NCI-H2029 (cell line): Measurements from ENCODE around the gene AHDC1.
A peak's percentile ranks its signal among the peaks of the same experiment; 100 is the strongest.
"Not testable (repeated sequence)": the region's sequence is repeated elsewhere in the genome, so short reads cannot be mapped to it uniquely, and the experiment has no call there.

ENCODE experiments used
- DNase-seq: peaks from one replicate; lab custom pipeline; 2025; lab: John Stamatoyannopoulos, UW

Gene AHDC1, protein sequence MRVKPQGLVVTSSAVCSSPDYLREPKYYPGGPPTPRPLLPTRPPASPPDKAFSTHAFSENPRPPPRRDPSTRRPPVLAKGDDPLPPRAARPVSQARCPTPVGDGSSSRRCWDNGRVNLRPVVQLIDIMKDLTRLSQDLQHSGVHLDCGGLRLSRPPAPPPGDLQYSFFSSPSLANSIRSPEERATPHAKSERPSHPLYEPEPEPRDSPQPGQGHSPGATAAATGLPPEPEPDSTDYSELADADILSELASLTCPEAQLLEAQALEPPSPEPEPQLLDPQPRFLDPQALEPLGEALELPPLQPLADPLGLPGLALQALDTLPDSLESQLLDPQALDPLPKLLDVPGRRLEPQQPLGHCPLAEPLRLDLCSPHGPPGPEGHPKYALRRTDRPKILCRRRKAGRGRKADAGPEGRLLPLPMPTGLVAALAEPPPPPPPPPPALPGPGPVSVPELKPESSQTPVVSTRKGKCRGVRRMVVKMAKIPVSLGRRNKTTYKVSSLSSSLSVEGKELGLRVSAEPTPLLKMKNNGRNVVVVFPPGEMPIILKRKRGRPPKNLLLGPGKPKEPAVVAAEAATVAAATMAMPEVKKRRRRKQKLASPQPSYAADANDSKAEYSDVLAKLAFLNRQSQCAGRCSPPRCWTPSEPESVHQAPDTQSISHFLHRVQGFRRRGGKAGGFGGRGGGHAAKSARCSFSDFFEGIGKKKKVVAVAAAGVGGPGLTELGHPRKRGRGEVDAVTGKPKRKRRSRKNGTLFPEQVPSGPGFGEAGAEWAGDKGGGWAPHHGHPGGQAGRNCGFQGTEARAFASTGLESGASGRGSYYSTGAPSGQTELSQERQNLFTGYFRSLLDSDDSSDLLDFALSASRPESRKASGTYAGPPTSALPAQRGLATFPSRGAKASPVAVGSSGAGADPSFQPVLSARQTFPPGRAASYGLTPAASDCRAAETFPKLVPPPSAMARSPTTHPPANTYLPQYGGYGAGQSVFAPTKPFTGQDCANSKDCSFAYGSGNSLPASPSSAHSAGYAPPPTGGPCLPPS (N-terminal part only)

DNA sequence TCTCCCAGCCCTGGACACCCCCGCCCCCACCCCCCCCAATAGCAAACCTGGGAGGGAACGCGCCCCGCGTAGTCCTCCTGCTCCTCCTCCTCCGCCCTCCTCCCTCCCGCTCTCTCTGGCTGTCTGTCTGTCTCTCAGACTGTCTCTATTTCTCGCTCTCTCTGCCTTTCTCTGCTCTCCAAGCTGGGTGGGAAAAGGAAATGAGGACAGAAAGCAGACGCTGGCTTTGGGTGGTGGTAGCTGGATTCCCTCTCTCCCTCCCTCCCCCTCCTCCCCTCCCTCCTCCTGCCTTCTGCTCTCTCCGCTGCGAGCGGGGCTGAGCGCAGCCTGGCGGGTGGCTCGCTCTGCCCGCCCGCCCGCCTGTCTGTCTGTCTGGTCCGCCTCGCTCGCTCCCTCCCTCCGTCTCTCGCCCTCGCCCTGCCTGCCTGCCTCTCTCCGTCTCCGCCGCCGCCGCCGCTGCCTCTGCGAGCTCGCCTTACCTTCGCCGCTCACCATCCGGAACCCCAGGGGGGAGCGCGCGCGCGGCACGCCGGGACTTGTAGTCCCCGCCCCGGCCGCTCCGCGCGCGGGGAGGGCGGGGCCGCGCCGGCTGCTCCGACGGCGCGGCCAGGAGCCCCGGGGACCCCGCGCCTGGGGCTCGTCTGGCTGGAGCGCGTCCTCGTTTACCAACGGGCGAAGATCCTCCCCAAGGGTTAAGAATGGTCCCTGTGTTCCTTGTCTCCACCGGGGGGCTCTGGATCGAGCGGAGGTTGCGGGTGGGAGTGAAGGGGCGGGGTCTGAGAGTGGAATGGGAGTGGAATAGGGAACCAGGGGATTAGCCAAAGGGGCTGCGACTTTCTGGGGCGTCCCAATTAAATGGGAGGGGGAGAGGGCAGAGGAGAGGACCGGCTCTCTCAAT is at the start of gene AHDC1:
TSS of gene AHDC1 (minus strand) at position 464 of the 898 bp plus-strand sequence. CDS start 52,029 bp downstream, outside the sequence.
- peak; percentile 79 for DNase-seq

DNA sequence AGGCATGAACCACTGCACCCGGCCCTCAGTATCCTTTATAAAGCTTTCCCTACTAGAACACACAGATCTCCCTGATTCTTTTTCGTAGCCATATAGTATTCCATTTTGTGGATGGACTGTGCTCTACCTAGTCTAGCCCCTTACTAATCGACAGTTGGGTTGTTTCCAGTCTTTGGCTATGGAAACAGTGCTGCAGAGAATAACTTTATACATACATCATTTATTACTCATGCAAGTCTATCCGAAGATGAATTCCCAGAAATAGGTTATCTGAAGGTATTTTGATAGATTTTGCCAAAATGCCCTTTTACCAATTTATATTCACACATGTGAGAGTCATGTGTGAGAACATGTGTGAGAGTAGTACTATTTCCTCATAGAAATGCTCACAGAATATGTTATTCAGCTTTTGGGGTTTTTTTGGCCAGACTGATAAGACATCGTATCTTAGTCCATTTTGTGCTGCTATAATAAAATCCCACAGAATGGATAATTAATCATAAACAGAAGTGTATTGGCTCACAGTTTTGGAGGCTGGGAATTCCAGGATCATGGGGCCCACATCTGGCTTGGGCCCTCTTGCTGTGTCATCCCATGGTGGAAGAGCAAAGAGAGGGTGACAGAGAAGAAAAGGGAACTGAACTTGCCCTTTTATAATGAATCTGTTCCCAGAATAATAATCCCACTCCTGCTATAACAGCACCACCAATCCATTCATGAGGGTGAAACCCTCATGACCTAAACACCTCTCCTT is 48.3 kb upstream of the AHDC1 start:
- no peak for DNase-seq

DNA sequence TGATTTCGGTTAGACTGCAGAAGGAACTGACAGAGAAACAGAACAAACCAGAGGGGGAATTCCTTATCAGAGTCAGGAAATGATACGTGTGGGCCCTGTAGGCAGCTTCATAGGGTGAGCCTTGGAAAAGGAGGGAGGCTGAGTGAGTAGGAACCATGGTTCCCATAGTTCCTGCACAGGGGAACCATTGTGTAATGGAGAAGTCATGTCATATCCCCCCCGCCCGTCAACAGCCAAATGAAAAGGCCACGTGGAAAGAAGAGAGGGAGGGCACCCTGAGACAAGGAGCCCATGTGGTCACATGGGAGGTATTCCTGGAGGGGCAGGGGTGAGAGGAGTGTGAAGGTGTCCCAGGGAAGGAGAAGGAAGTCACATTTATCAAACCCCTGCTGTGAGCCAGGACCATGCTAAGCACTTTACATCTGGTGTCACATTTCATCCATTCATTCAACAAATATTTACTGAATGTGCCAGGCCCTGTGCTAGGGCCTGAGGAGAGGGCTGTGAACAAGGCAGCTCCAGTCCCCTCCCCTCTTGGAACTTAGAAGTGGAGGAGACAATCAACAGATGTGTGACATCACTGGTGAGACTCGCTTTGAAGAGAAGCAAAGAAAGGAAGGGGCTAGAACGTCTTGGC is 46.7 kb upstream of the AHDC1 start:
- peak; percentile 78 for DNase-seq

DNA sequence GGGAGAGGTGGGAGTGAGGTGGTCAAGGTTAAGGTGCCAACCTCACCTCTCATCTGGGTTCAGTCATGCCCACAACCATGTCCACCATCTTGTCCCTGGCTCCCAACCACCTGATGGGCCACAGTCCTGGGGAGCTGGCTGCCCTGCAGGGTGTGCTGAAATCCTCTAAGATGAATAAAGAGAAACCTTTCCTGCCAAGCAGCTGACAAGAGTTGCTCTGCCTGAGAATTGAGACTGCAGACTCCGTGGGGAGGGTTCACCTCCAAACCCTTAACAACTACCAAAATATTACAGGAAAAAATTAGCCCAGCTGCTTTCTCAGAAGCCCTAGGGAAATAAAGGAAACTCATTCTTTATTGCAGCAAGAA is 46.2 kb upstream of the AHDC1 start:
- DNase-seq: no peak

DNA sequence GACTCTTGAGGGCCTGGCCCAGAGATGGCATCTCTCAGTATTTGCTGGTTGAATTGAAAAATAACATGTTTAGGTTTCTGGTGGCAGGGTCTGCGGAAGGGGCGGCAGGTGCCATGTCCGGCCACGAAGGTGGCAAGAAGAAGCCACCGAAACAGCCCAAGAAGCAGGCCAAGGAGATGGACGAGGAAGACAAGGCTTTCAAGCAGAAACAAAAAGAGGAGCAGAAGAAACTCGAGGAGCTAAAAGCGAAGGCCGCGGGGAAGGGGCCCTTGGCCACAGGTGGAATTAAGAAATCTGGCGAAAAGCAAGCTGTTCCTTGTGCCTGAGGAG is 45.3 kb upstream of the AHDC1 start:
- no peak for DNase-seq

DNA sequence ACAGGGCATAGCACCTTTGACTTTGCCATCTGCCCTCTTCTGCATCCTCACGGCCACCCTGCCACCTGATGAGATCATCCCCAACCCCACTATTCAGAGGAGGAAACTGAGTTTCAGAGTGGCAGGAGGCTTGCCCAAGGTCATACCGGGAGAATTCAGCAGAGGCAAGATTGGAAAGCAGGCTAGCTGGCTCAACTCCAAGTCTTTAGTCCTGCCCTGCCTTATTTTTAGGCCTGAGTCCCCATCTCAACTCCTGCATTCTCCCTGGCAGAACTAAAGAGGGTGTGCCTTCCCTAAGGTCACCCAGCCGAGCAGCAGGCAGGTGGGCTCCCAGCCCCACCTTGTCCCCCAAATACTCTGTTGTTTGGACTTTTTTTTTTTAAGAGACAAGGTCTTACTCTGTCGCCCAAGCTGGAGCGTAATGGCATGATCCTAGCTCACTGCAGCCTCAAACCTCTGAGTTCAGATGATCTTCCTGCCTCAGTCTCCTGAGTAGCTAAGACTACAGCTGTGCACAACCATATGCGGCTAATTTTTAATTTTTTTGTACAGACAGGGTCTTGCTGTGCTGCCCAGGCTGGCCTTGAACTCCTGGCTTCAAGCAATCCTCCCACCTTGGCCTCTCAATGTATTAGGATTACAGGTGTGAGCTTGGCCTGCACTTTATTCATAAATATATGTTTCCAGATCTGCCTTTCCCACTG is 44.8 kb upstream of the AHDC1 start:
- no peak for DNase-seq

DNA sequence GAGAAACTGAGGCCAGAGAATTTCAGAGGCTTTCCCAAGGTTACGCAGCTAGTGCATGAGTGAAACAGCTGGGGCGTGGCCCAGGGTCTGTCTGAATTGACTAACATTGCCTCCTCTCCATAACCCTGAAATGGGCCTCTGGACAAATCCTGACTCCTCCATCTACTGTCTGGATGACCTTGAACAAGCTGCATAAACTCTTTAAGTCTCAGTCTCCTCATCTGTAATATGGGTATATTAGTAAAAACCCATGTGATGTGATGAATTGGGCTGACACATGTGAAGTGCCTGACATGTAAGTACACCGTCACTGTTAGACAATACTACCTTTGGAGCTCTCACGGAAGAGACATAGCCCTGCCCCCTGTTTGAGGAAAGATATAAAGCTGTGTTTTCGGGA is 43.4 kb upstream of the AHDC1 start:
- DNase-seq: no peak

DNA sequence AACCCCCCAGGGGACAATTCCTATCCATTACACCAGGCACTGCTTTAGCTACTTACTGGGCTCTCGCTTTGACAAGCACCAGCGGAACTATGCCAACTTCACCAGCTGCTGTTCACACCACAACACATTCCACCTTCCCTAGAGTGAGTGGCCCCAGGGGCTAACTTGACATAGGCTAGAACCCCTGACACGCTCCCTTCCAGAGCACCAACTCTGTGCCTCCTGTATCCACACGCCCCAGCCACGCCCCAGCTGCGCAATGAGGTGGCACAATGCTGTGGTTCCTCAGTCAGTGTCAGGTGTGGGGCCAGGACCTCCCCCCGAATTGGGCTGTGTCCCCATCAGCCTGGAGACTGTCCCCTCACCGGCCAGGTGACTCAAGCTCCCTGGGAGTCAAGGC is 42.7 kb upstream of the AHDC1 start:
- no peak for DNase-seq

DNA sequence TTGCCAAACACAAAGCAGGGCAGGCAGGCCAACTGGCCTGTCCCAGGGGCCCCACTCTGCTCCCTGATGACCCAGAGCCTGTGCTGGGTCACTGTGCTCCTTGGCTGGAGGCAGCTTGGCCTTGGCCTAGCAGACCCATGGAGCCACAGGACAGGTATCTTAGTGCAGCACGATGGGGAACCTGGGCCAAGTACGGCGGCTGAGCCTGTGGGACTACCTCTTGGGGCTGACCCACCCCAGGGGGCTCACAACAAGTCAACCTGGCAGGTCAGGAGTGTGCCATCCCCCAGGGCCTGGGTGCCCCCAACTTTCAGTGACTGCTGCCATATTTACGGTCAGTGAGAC is 41.1 kb upstream of the AHDC1 start:
- no peak for DNase-seq

DNA sequence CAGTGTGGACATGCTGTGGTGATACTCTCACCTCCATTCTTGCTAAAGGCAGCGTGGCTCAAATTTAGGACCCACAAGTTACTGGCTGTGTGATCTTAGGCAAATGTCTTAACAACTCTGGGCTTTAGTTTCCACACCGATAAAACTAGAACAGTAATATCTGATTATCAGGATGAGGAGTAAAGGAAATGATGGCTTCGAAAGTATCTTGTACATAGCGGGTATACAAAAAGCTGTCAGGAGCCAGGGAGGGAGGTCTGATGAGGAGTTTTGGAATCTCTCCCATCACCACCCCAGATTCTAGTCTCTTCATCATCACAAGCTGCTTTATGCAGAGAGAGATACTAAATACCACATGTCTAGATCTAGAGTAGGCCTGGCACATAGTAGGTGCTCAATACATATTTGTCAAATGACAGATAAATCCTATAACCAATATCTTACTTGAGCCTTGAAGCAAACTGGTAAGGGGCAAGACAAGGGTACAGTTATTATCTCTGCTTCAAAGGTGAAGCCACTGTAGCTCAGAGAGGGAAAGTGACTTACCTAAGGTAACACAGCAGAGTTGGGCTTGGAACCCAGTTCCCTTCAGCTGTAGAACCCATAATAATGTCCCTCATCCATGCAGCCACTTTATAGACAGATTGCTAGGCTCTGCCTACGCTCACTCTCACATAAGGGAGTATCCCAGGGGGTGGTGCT is 40.6 kb upstream of the AHDC1 start:
- no peak for DNase-seq

DNA sequence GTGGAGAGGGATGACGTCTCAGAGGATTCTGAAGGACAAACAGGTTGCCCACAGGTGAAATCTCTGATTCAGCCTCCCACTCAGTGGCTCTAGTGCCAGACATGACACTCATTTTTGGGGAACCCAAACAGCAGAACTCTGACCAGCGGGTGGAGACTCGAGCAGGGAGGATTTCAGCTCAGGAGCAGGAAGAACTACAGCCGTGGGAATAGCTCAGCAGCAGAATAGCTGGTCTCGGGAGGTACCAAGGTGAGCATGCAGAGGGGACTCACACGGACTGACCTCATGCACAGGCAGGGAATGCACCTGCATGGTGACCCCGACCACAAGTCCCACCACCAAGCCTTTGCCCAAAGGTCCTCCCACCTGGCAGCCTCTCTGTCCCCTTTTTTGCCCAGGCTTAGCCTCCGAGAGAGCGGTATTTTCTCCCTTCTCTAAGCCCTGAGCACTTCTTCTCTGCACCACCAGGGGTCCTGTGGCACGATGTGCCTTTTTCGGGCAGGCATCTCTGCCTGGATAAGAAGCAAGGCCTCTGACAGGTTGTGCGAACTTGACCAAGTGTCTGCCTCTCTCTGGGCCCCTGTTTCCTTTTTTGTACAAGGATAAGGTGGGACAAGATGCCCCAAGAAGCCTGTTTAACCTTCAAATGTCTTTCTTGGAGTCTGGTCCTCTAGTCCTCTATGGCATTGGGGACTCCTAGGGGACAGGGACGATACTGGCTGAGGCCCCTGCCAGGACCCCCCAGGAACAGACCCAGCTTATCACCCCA is 39.8 kb upstream of the AHDC1 start:
- no peak for DNase-seq

DNA sequence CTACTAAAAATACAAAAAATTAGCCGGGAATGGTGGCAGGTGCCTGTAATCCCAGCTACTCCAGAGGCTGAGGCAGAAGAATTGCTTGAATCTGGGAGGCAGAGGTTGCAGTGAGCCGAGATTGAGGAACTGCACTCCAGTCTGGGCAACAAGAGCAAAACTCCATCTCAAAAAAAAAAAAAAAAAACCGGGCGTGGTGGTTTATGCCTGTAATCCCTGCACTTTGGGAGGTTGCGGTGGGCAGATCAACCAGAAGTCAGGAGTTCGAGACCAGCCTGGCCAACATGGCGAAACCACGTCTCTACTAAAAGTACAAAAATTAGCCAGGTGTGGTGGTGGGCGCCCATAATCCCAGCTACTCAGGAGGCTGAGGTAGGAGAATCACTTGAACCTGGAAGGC is 36.6 kb upstream of the AHDC1 start:
- not testable (repeated sequence) for DNase-seq

DNA sequence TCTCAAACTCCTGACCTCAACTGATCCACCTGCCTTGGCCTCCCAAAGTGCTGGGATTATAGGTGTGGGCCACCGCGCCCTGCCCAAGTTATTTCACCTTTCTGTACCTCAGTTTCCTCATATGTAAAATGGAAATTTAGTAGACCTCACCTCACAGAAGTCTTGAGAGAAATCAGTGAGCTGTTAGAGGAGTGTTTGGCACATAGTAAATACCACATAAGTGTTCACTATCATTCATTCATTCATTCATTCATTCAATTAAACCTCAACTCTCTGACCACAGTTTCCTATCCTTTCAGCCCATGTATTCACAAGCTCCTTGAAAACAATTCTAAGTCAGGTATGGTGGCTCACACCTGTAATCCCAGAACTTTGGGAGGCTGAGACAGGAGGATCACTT is 34.9 kb upstream of the AHDC1 start:
- DNase-seq: no peak

DNA sequence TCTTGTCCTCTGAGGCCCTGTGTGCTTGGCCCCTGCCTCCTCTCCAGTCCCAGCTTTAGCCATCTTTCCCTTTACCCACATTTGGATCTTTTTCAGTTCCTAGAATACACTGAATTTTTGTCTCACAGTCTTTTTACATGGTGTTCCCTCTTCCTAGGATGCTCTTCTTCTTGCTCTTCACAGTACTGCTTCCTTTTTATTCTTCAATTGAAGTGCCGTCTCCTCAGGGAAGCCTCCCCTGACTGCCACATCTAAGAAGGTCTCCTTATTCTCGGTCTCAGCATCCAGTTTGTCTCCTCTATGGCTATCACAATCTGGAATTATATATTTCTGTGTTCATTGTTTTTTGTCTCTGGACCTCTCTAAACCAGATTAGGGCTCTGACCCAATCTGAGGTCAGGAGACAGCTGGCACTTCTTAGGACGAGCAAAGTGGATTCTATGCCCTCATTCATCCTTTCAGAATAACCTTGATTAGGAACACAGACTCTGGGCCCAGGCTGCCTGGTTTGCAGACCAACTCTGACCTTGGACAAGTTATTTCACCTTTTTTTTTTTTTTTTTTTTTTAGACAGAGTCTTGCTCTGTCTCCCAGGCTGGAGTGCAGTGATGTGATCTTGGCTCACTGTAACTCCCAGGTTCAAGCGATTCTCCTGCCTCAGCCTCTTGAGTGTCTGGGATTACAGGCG is 34.2 kb upstream of the AHDC1 start:
- no peak for DNase-seq

DNA sequence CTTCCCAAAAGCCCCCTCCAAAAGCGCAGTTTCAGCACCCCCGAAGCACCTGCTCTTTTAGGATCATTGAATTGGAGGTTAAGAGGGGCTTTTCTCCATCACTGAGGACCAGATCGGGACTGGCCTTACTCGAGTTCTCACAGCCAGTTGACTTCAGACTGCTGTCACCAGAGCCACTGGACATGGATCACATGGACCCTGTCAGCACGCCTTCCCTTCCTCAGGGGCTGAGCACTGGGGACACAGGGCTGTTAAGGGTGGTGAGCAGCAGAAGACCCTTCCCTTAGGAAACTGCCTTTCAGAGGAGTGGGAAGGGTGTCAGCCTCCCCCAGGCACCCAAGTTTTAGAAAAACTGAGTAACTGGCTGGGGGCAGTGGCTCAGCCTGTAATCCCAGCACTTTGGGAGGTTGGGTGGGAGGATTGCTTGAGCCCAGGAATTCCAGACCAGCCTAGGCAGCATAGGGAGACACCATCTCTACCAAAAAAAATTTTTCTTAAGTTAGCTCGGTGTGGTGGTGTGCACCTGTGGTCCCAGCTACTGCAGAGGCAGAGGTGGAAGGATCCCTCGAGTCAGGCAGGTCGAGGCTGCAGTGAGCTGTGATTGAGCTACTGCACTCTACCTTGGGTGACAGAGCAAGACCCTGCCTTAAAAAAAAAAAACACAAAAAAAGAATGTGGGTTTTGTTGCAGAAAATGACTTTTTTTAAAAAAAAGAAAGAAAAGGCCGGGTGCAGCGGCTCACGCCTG is 31.6 kb upstream of the AHDC1 start:
- no peak for DNase-seq

DNA sequence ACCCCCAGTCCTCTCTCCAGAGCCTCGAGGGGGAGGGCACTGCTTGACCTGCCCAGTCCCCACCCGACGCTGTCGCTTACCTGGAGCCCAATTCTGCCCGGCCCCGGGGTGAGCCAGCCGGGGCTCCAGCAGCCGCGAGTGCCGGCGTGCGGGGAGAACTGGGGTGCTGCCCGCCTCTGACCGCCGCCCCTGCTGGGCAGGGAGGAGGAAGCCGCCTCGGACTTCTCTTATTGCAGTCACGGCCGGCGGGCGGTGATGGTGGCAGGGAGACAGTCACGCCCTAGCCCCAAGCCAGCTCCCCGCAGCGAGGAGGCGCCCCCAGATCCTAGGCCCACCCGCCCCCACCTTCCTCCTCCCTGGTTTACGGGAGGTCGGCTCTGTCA is 31.0 kb upstream of the AHDC1 start, which contains the start of gene FGR:
TSS of gene FGR (minus strand) at position 201 of the 383 bp plus-strand sequence. CDS start 11,269 bp downstream, outside the sequence.
- no peak for DNase-seq
